Vagina (tissue), 2 donors: Measurements from ENCODE around the gene PIN4. TPM values are rescaled to one million over a fixed set of nuclear protein-coding genes. Genes with fewer than 3 reads are reported as not detected.
"Not testable (repeated sequence)": the region's sequence is repeated elsewhere in the genome, so short reads cannot be mapped to it uniquely, and the experiment has no call there.

Experiments
- DNase-seq, 2 donors: peaks; one replicate each; pipeline ENCODE4 v3.0.0-alpha.2; 2017; ENCODE audit errors: extremely low spot score in 2 of 2
- H3K27ac ChIP-seq: fragments of 200-600 bp; sonication (generic); one replicate; pipeline ENCODE4 v1.5.1; 2019
- H3K27me3 ChIP-seq: fragments of 200-600 bp; sonication (generic); one replicate; pipeline ENCODE4 v1.5.1; 2019
- H3K36me3 ChIP-seq, 2 donors: fragments of 200-600 bp; sonication (generic); one replicate each; pipeline ENCODE4 v1.5.1; 2017 to 2019
- H3K4me1 ChIP-seq: fragments of 200-600 bp; sonication (generic); one replicate; pipeline ENCODE4 v1.5.1; 2019
- H3K4me3 ChIP-seq, 2 donors: fragments of 200-600 bp; sonication (generic); 1 replicate in 1 of 2; 2 replicates in 1 of 2; pipeline ENCODE4 v1.5.1; 2016 to 2019
- H3K9me3 ChIP-seq: fragments of 200-600 bp; sonication (generic); one replicate; pipeline ENCODE4 v1.5.1; 2019
- POLR2A ChIP-seq, 2 donors: fragments of 450-650 bp; IDR thresholded peaks; one replicate each; pipeline ENCODE4 v1.6.1; 2017; ENCODE audit warnings: antibody characterized with exemption in 2 of 2, mild to moderate bottlenecking in 2 of 2, moderate library complexity in 2 of 2
- POLR2AphosphoS5 ChIP-seq, 2 donors: sonication (generic); formaldehyde crosslinking; IDR thresholded peaks; one replicate each; pipeline ENCODE4 v1.9.0; 2017; ENCODE audit warnings: antibody characterized with exemption in 2 of 2, mild to moderate bottlenecking in 2 of 2, low read depth in 1 of 2; ENCODE audit not compliant: insufficient read depth in 1 of 2
- intact Hi-C: fragments of 100-400 bp; cut with DNase I; formaldehyde crosslinking; loops from one replicate; pipeline ENCODE4 v1.15.1; 2023
- total RNA-seq: library from RNA; depleted of rRNA; stranded (reverse); fragments of >200 nt; gene quantifications from one replicate; pipeline ENCODE4 v1.2.3, GENCODE V29; 2016
- TF ChIP-seq, protein P1 (sequence below), 3 experiments: fragments of 450-650 bp in 2 of 3; fragments of 200-600 bp in 1 of 3; sonication (generic) in 1 of 3; IDR thresholded peaks; one replicate each; pipeline ENCODE4 v1.5.1; 2017 to 2019; ENCODE audit warnings: antibody characterized with exemption in 3 of 3, mild to moderate bottlenecking in 2 of 3, moderate library complexity in 2 of 3

Gene PIN4
- total RNA-seq, 1 donor from 2014 or later: 12.0 TPM

DNA sequence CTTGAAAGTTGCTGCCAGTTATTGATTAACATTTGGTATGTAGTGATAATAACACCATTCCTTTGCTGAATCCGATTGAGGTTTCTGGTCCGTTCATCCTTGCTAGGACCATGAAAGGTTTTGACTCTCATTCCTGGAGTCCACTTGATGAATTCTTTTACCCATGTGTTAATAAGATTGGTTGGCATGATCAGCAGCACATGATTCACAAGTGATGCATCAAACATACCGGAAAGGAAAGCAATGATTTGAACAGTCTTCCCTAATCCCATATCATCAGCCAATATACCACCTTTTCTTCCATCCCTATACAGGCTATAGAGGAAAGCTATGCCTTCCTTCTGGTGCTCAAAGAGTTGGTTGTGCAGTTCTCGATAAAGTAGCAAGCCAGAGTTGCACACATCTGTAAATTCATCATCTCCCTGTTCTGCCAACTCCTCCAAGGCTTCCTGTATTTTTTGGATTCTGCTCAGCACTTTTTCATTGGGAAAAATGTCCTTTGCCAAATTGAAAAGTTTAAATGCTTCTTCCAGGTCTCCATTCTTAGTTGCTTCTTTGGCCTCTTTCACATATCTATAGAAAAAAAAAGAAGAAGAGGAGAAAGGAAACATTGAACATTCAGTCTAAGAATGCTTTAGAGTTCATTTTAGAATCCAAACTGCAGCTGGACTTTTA is 26.7 kb downstream of the PIN4 start:
- TF ChIP-seq POLR2A (IDR thresholded peaks at IDR 0.05): no peak
- TF ChIP-seq POLR2AphosphoS5 (IDR thresholded peaks at IDR 0.05; ENCODE audit: insufficient read depth in 1 of 2, low read depth in 1 of 2): no peak
- TF ChIP-seq, protein P1, sequence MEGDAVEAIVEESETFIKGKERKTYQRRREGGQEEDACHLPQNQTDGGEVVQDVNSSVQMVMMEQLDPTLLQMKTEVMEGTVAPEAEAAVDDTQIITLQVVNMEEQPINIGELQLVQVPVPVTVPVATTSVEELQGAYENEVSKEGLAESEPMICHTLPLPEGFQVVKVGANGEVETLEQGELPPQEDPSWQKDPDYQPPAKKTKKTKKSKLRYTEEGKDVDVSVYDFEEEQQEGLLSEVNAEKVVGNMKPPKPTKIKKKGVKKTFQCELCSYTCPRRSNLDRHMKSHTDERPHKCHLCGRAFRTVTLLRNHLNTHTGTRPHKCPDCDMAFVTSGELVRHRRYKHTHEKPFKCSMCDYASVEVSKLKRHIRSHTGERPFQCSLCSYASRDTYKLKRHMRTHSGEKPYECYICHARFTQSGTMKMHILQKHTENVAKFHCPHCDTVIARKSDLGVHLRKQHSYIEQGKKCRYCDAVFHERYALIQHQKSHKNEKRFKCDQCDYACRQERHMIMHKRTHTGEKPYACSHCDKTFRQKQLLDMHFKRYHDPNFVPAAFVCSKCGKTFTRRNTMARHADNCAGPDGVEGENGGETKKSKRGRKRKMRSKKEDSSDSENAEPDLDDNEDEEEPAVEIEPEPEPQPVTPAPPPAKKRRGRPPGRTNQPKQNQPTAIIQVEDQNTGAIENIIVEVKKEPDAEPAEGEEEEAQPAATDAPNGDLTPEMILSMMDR (IDR thresholded peaks at IDR 0.05): no peak
- intact Hi-C loops: no loop called here
- Histone ChIP-seq H3K27ac (no peak overlapping the region), H3K4me3 (no peak overlapping the region), H3K27me3 (no peaks in the 10 kb centered on the region), H3K4me1 (no peaks in the 10 kb centered on the region), H3K36me3 (no peaks in the 10 kb centered on the region), H3K9me3 (no peaks in the 10 kb centered on the region)
- DNase-seq: no peak

GRCh38 chrX:72216973-72217372 is 35.4 kb downstream of the PIN4 start:
- no peak for TF ChIP-seq POLR2AphosphoS5 (IDR thresholded peaks at IDR 0.05; ENCODE audit: insufficient read depth in 1 of 2, low read depth in 1 of 2)
- TF ChIP-seq POLR2A (IDR thresholded peaks at IDR 0.05): no peak
- TF ChIP-seq, protein P1 (IDR thresholded peaks at IDR 0.05): no peak
- DNase-seq: no peak
- H3K27ac ChIP-seq: no peak overlapping the region
- intact Hi-C loops: no loop called here
- H3K9me3 ChIP-seq: no peaks in the 10 kb centered on the region
- H3K36me3 ChIP-seq: no peaks in the 10 kb centered on the region
- no peak overlapping the region for H3K4me3 ChIP-seq
- no peaks in the 10 kb centered on the region for H3K27me3 ChIP-seq
- H3K4me1 ChIP-seq: no peaks in the 10 kb centered on the region

GRCh38 chrX:72220375-72220774 is 38.8 kb downstream of the PIN4 start:
- H3K4me3 ChIP-seq, intact Hi-C loops, H3K27me3 ChIP-seq, H3K9me3 ChIP-seq, DNase-seq, H3K27ac ChIP-seq, H3K36me3 ChIP-seq, H3K4me1 ChIP-seq: not testable (repeated sequence)

DNA sequence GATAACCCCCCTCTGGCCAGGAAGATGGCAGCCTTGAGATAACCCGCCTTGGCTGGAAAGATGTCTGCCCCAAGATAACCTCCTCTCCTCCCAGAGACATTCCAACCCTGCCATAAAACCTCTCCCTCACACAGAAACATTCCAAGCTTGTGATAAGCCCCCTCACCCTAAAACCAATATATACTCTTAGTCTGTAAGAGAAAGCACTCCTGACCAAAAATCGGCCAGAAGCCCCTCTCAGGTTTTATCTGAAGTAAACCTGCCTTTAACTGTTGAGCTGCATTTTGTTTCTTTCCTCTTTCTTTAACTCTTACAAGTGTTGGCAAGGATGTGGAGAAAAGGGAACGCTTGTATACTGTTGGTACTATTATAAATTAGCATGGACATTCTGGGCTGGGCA is 48.7 kb downstream of the PIN4 start:
- no peak for DNase-seq
- Histone ChIP-seq H3K4me3 (no peak overlapping the region), H3K27me3 (no peaks in the 10 kb centered on the region), H3K4me1 (no peaks in the 10 kb centered on the region), H3K9me3 (no peaks in the 10 kb centered on the region), H3K36me3 (no peaks in the 10 kb centered on the region), H3K27ac (no peak overlapping the region)
- intact Hi-C loops: no loop called here
- no peak for TF ChIP-seq POLR2A (IDR thresholded peaks at IDR 0.05)
- TF ChIP-seq, protein P1 (IDR thresholded peaks at IDR 0.05): no peak
- TF ChIP-seq POLR2AphosphoS5 (IDR thresholded peaks at IDR 0.05; ENCODE audit: insufficient read depth in 1 of 2, low read depth in 1 of 2): no peak

- Histone ChIP-seq H3K36me3 (no peaks in the 10 kb centered on the region), H3K9me3 (no peaks in the 10 kb centered on the region), H3K4me1 (no peaks in the 10 kb centered on the region), H3K27me3 (no peaks in the 10 kb centered on the region), H3K27ac (no peak overlapping the region), H3K4me3 (no peak overlapping the region)
- intact Hi-C loops: no loop called here
- TF ChIP-seq, protein P1 (IDR thresholded peaks at IDR 0.05): no peak
- no peak for TF ChIP-seq POLR2AphosphoS5 (IDR thresholded peaks at IDR 0.05; ENCODE audit: insufficient read depth in 1 of 2, low read depth in 1 of 2)
- no peak for TF ChIP-seq POLR2A (IDR thresholded peaks at IDR 0.05)
- DNase-seq: no peak
Observed at GRCh38 chrX:72236841-72237240, 55.3 kb downstream of the PIN4 start.
